ENCODE results near the gene STX10. TPM values are rescaled to one million over a fixed set of nuclear protein-coding genes. Genes with fewer than 3 reads are reported as not detected.
"Not testable (repeated sequence)": the region's sequence is repeated elsewhere in the genome, so short reads cannot be mapped to it uniquely, and the experiment has no call there.

The STX10 gene
- total and polyA plus RNA-seq, 2 donors (not counting 1 experiment from before 2014, with no cell fraction given): 48.9 to 69.2 TPM

DNA sequence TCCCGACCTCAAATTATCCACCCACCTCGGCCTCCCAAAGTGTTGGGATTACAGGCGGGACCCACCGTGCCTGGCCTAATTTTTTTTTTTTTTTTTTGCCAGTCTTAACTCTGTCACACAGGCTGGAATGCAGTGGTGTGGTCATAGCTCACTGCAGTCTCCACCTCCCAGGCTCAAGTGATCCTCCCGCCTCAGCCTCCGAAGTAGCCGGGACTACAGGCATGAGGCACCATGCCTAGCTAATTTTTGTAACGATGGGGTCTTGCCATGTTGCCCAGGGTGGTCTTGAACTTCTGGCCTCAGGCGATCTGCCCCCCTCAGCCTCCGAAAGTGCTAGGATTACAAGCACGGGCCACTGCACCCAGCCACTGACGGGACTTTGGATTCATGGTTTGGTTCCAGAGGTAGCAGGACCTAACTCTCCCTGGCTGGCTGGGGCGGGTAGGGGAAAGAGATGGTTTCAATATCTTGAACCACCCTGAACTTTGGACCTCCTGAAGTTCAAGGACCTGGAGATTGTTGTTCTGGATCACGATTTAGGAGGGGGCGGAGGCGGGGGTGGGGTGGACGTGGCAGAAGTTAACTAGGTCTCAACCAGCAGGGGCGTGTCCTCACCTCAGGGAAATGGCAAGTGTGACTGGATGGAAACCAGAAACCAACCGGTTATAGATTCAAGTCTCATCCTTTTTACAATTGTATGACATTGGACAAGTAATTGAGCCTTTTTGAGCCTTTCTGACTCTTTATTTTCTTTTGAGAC is 40.8 kb upstream of the STX10 start:
- no peak overlapping the region for H2AFZ ChIP-seq (ENCODE audit: low read length)
- no peak overlapping the region for H3K4me2 ChIP-seq (ENCODE audit: extremely low read depth, insufficient read depth, low read length)
- no peak overlapping the region for H3K27ac ChIP-seq (ENCODE audit: insufficient read depth, low read length)
- no peaks in the 10 kb centered on the region for H3K4me1 ChIP-seq (ENCODE audit: control insufficient read depth, extremely low read depth, insufficient read depth, low read length)
- H3K36me3 ChIP-seq (ENCODE audit: control insufficient read depth, insufficient read depth, low read length): no peaks in the 10 kb centered on the region
- H3K9ac ChIP-seq (ENCODE audit: insufficient read depth, low read length): no peak overlapping the region
- no peaks in the 10 kb centered on the region for H3K9me3 ChIP-seq (ENCODE audit: control insufficient read depth, insufficient read depth, low read depth, low read length)
- no peaks in the 10 kb centered on the region for H4K20me1 ChIP-seq (ENCODE audit: control insufficient read depth, extremely low read depth, insufficient read depth, low read length)
- TF ChIP-seq EZH2 (IDR thresholded peaks at IDR 0.05; ENCODE audit: low read length, missing control alignments): no peak
- TF ChIP-seq, protein P1, sequence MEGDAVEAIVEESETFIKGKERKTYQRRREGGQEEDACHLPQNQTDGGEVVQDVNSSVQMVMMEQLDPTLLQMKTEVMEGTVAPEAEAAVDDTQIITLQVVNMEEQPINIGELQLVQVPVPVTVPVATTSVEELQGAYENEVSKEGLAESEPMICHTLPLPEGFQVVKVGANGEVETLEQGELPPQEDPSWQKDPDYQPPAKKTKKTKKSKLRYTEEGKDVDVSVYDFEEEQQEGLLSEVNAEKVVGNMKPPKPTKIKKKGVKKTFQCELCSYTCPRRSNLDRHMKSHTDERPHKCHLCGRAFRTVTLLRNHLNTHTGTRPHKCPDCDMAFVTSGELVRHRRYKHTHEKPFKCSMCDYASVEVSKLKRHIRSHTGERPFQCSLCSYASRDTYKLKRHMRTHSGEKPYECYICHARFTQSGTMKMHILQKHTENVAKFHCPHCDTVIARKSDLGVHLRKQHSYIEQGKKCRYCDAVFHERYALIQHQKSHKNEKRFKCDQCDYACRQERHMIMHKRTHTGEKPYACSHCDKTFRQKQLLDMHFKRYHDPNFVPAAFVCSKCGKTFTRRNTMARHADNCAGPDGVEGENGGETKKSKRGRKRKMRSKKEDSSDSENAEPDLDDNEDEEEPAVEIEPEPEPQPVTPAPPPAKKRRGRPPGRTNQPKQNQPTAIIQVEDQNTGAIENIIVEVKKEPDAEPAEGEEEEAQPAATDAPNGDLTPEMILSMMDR (conservative IDR thresholded peaks at IDR 0.05 in 1 of 2, IDR thresholded peaks at IDR 0.05 in 1 of 2; ENCODE audit: low read depth in 1 of 2, low read length in 2 of 2): no peak
- no peak overlapping the region for H3K4me3 ChIP-seq (replicated peaks in 1 of 4; ENCODE audit: control extremely low read depth in 1 of 4, insufficient read depth in 1 of 4, low read depth in 3 of 4, low read length in 4 of 4)
- H3K27me3 ChIP-seq (ENCODE audit: control insufficient read depth, insufficient read depth, low read length): no peaks in the 10 kb centered on the region
- H3K79me2 ChIP-seq (ENCODE audit: control insufficient read depth, insufficient read depth, low read length): no peaks in the 10 kb centered on the region
- no peak for DNase-seq (ENCODE audit: low read depth in 2 of 2)

DNA sequence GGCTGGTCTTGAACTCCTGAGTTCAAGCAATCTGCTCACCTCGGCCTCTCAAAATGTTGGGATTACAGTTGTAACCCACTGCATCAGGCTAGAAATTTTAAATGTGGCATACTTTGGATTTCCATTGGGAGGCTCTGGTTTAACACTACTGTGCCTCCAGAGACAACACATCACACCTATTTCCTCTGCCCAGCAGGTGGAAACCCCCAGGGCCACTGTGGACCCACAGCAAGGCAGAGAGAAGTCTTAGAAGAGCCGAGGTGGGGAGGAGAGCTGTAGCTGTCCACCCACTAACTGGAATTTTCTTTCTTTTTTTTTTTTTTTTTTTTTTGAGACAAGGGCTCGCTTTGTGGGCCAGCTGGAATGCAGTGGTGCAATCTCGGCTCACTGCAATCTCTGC is 39.4 kb upstream of the STX10 start:
- Histone ChIP-seq H4K20me1 (ENCODE audit: control insufficient read depth, extremely low read depth, insufficient read depth, low read length) (no peaks in the 10 kb centered on the region), H3K9me3 (ENCODE audit: control insufficient read depth, insufficient read depth, low read depth, low read length) (no peaks in the 10 kb centered on the region), H3K9ac (ENCODE audit: insufficient read depth, low read length) (no peak overlapping the region), H2AFZ (ENCODE audit: low read length) (no peak overlapping the region), H3K36me3 (ENCODE audit: control insufficient read depth, insufficient read depth, low read length) (no peaks in the 10 kb centered on the region), H3K4me1 (ENCODE audit: control insufficient read depth, extremely low read depth, insufficient read depth, low read length) (no peaks in the 10 kb centered on the region), H3K27ac (ENCODE audit: insufficient read depth, low read length) (no peak overlapping the region), H3K27me3 (ENCODE audit: control insufficient read depth, insufficient read depth, low read length) (no peaks in the 10 kb centered on the region), H3K79me2 (ENCODE audit: control insufficient read depth, insufficient read depth, low read length) (no peaks in the 10 kb centered on the region), H3K4me2 (ENCODE audit: extremely low read depth, insufficient read depth, low read length) (no peak overlapping the region), H3K4me3 (replicated peaks in 1 of 4; ENCODE audit: control extremely low read depth in 1 of 4, insufficient read depth in 1 of 4, low read depth in 3 of 4, low read length in 4 of 4) (no peak overlapping the region)
- TF ChIP-seq EZH2 (IDR thresholded peaks at IDR 0.05; ENCODE audit: low read length, missing control alignments): no peak
- TF ChIP-seq, protein P1 (conservative IDR thresholded peaks at IDR 0.05 in 1 of 2, IDR thresholded peaks at IDR 0.05 in 1 of 2; ENCODE audit: low read depth in 1 of 2, low read length in 2 of 2): no peak
- DNase-seq (ENCODE audit: low read depth in 2 of 2): no peak

DNA sequence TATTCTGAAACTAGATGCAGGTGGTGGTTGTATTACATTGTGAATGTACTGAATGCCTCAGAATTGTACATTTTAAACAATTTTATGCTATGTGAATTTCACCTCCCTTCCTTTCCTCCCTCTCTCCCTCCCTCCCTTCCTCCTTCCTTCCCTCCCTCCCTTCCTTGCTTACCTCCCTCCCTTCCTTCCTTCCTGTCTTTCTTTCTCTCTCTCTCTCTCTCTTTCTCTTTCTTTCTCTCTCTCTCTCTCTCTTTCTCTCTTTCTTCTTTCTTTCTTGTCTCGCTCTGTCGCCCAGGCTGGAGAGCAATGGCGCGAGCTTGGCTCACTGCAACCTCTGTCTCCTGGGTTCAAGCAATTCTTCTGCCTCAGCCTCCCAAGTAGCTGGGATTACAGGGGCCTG is 37.2 kb upstream of the STX10 start:
- H3K9ac ChIP-seq (ENCODE audit: insufficient read depth, low read length): no peak overlapping the region
- no peaks in the 10 kb centered on the region for H3K36me3 ChIP-seq (ENCODE audit: control insufficient read depth, insufficient read depth, low read length)
- H3K27me3 ChIP-seq (ENCODE audit: control insufficient read depth, insufficient read depth, low read length): no peaks in the 10 kb centered on the region
- TF ChIP-seq EZH2 (IDR thresholded peaks at IDR 0.05; ENCODE audit: low read length, missing control alignments): no peak
- TF ChIP-seq, protein P1 (conservative IDR thresholded peaks at IDR 0.05 in 1 of 2, IDR thresholded peaks at IDR 0.05 in 1 of 2; ENCODE audit: low read depth in 1 of 2, low read length in 2 of 2): no peak
- H3K4me3 ChIP-seq (replicated peaks in 1 of 4; ENCODE audit: control extremely low read depth in 1 of 4, insufficient read depth in 1 of 4, low read depth in 3 of 4, low read length in 4 of 4): no peak overlapping the region
- H3K79me2 ChIP-seq (ENCODE audit: control insufficient read depth, insufficient read depth, low read length): no peaks in the 10 kb centered on the region
- no peak overlapping the region for H3K27ac ChIP-seq (ENCODE audit: insufficient read depth, low read length)
- H2AFZ ChIP-seq (ENCODE audit: low read length): no peak overlapping the region
- no peak overlapping the region for H3K4me2 ChIP-seq (ENCODE audit: extremely low read depth, insufficient read depth, low read length)
- H3K9me3 ChIP-seq (ENCODE audit: control insufficient read depth, insufficient read depth, low read depth, low read length): no peaks in the 10 kb centered on the region
- DNase-seq (ENCODE audit: low read depth in 2 of 2): no peak
- no peaks in the 10 kb centered on the region for H3K4me1 ChIP-seq (ENCODE audit: control insufficient read depth, extremely low read depth, insufficient read depth, low read length)
- H4K20me1 ChIP-seq (ENCODE audit: control insufficient read depth, extremely low read depth, insufficient read depth, low read length): no peaks in the 10 kb centered on the region

DNA sequence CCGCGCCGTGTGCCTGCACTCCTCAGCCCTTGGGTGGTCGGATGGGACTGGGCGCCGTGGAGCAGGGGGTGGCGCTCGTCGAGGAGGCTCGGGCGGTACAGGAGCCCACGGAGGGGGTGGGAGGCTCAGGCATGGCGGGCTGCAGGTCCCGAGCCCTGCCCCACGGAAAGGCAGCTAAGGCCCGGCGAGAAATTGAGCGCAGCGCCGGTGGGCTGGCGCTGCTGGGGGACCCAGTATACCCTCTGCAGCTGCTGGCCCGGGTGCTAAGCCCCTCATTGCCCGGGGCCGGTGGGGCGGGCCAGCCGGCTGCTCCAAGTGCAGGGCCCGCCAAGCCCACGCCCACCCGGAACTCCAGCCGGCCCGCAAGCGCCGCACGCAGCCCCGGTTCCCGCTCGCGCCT is 36.5 kb upstream of the STX10 start:
- H3K9me3 ChIP-seq (ENCODE audit: control insufficient read depth, insufficient read depth, low read depth, low read length); H3K4me2 ChIP-seq (ENCODE audit: extremely low read depth, insufficient read depth, low read length); H3K4me1 ChIP-seq (ENCODE audit: control insufficient read depth, extremely low read depth, insufficient read depth, low read length); H3K36me3 ChIP-seq (ENCODE audit: control insufficient read depth, insufficient read depth, low read length); H4K20me1 ChIP-seq (ENCODE audit: control insufficient read depth, extremely low read depth, insufficient read depth, low read length); H3K79me2 ChIP-seq (ENCODE audit: control insufficient read depth, insufficient read depth, low read length); H3K27ac ChIP-seq (ENCODE audit: insufficient read depth, low read length); DNase-seq (ENCODE audit: low read depth in 2 of 2); H3K4me3 ChIP-seq (replicated peaks in 1 of 4; ENCODE audit: control extremely low read depth in 1 of 4, insufficient read depth in 1 of 4, low read depth in 3 of 4, low read length in 4 of 4); H3K27me3 ChIP-seq (ENCODE audit: control insufficient read depth, insufficient read depth, low read length); H2AFZ ChIP-seq (ENCODE audit: low read length); H3K9ac ChIP-seq (ENCODE audit: insufficient read depth, low read length): not testable (repeated sequence)

Data from fibroblast of lung (primary cell).